Endothelial cell (in vitro differentiated cells): ENCODE results near the gene COL5A1. TPM values are rescaled to one million over a fixed set of nuclear protein-coding genes. Genes with fewer than 3 reads are reported as not detected.
"Not testable (repeated sequence)": the region's sequence is repeated elsewhere in the genome, so short reads cannot be mapped to it uniquely, and the experiment has no call there.

ENCODE experiments used
- DNase-seq: peaks from one replicate; pipeline ENCODE4 v3.0.0; 2021; ENCODE audit warnings: low spot score
- H3K27ac Mint-ChIP-seq: one replicate; pipeline ENCODE4 v1.8.0; 2021; ENCODE audit warnings: mixed read lengths, inconsistent platforms; ENCODE audit not compliant: unreplicated experiment
- H3K27me3 Mint-ChIP-seq: one replicate; pipeline ENCODE4 v1.8.0; 2021; ENCODE audit warnings: mild to moderate bottlenecking, moderate library complexity, mixed read lengths, inconsistent platforms; ENCODE audit not compliant: unreplicated experiment
- H3K36me3 Mint-ChIP-seq: one replicate; pipeline ENCODE4 v1.8.0; 2021; ENCODE audit warnings: mild to moderate bottlenecking, low read depth, mixed read lengths, inconsistent platforms; ENCODE audit not compliant: unreplicated experiment
- H3K4me1 Mint-ChIP-seq: one replicate; pipeline ENCODE4 v1.8.0; 2021; ENCODE audit warnings: mild to moderate bottlenecking, mixed read lengths, inconsistent platforms; ENCODE audit not compliant: unreplicated experiment
- H3K4me3 Mint-ChIP-seq: one replicate; pipeline ENCODE4 v1.8.0; 2021; ENCODE audit warnings: mild to moderate bottlenecking, mixed read lengths, inconsistent platforms; ENCODE audit not compliant: unreplicated experiment
- H3K9me3 Mint-ChIP-seq: one replicate; pipeline ENCODE4 v1.8.0; 2021; ENCODE audit warnings: mixed read lengths, inconsistent platforms; ENCODE audit not compliant: unreplicated experiment
- CTCF ChIP-seq: fragments of 200-600 bp; sonication (generic); IDR thresholded peaks from one replicate; pipeline ENCODE4 v1.5.0; 2021; ENCODE audit warnings: antibody characterized with exemption; ENCODE audit not compliant: unreplicated experiment
- total RNA-seq: library from RNA; stranded (reverse); fragmentation: NEBNext Ultra II Directional; extraction: Animal tissue kit (Norgen Biotek cat#: 25700); gene quantifications from one replicate; pipeline ENCODE4 v1.2.1, GENCODE V29; 2021; ENCODE audit not compliant: unreplicated experiment

The COL5A1 gene
- total RNA-seq, 1 donor from 2014 or later, result 24.3 TPM

GRCh38 chr9:134640506-134641172 lies 964 bp upstream of the COL5A1 start:
- no peak for DNase-seq
- H3K4me3 Mint-ChIP-seq, result peak overlapping the region; percentile 83
- no peaks in the 10 kb centered on the region for H3K36me3 Mint-ChIP-seq
- TF ChIP-seq CTCF, result no peak
- peaks cover 4% of the 10 kb centered on the region for H3K27me3 Mint-ChIP-seq
- peaks cover under 1% of the 10 kb centered on the region for H3K4me1 Mint-ChIP-seq
- H3K27ac Mint-ChIP-seq, result no peak overlapping the region
- H3K9me3 Mint-ChIP-seq, result no peaks in the 10 kb centered on the region

- Mint-ChIP-seq H3K36me3 (no peaks in the 10 kb centered on the region), H3K27me3 (peaks cover 7% of the 10 kb centered on the region), H3K4me1 (peaks cover 5% of the 10 kb centered on the region), H3K27ac (no peak overlapping the region), H3K4me3 (no peak overlapping the region), H3K9me3 (no peaks in the 10 kb centered on the region)
- no peak for TF ChIP-seq CTCF
- DNase-seq, result no peak
Observed at GRCh38 chr9:134641990-134642384, 384 bp downstream of the COL5A1 start.

- peaks cover 5% of the 10 kb centered on the region for H3K4me1 Mint-ChIP-seq
- H3K27ac Mint-ChIP-seq, result no peak overlapping the region
- H3K36me3 Mint-ChIP-seq, result no peaks in the 10 kb centered on the region
- DNase-seq, result peak; percentile 15
- H3K27me3 Mint-ChIP-seq, result peaks cover 7% of the 10 kb centered on the region
- peak overlapping the region; percentile 81 for H3K4me3 Mint-ChIP-seq
- no peak for TF ChIP-seq CTCF
- no peaks in the 10 kb centered on the region for H3K9me3 Mint-ChIP-seq
Observed at GRCh38 chr9:134642385-134643181, 980 bp downstream of the COL5A1 start.

GRCh38 chr9:134643222-134643671 lies 1.6 kb downstream of the COL5A1 start:
- H3K4me1 Mint-ChIP-seq, result peaks cover 5% of the 10 kb centered on the region
- H3K27ac Mint-ChIP-seq, result no peak overlapping the region
- no peak for DNase-seq

GRCh38 chr9:134644401-134644724 lies 2.8 kb downstream of the COL5A1 start:
- H3K27me3 Mint-ChIP-seq, H3K4me3 Mint-ChIP-seq, H3K4me1 Mint-ChIP-seq, H3K9me3 Mint-ChIP-seq, H3K36me3 Mint-ChIP-seq, H3K27ac Mint-ChIP-seq, DNase-seq: not testable (repeated sequence)

More at GRCh38 chr9:134643222-134643671, 1.6 kb downstream of the COL5A1 start:
- no peak for TF ChIP-seq CTCF
- Mint-ChIP-seq H3K36me3 (no peaks in the 10 kb centered on the region), H3K9me3 (no peaks in the 10 kb centered on the region), H3K4me3 (peak overlapping the region; percentile 62), H3K27me3 (peaks cover 7% of the 10 kb centered on the region)
